ENCODE measurements around the gene SLC10A7.

SLC10A7 gene

DNA sequence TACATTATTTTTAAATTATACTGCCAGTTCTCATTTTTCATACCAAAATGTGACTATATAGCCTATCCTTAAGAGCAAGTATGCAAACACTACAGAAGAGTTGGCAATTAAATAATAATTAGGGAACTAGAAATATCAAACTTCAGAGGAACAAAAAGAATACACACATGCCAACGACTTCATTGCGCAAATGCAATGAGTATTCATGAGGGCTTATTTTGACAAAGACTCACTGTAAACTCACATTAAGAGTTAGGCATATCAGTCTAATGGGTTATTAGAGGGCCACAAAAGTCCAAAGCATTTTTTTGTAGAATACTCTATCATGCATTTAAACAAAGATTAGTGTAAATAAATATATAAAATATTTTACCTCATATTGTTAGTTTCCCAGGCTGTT lies 31.6 kb downstream of the SLC10A7 start:
- DNase-seq: no peak

DNA sequence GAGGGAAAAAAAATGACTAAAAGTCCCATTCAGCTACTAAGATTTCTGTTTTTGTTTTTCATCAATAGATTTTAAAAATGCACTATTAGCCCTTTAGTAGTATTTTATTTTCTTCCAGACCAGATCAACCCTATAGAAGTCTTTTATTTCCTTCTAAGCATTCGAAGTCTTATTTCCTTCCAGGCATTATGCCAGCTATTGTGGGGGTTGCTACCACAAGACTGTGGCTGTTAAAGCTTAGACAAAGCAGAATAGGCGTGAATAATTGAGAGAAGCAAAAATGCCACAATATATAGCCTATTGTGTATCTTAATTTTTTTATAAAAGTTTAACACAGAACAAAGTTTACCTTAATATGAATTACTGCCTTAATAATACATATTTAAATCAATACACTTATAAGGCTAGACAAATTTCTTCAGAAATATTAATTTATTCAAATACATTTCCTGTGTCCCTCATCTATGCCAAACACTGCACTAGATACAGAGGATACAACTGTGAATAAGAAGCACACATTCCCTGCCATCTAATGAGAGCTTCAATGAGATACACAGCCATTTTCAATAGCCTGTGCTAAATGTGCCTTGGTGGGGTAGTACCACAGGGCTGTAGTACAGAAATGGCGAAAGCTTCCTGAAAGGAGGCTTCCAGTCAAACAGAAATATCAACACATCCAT lies 33.1 kb downstream of the SLC10A7 start:
- DNase-seq: peak; percentile 11

DNA sequence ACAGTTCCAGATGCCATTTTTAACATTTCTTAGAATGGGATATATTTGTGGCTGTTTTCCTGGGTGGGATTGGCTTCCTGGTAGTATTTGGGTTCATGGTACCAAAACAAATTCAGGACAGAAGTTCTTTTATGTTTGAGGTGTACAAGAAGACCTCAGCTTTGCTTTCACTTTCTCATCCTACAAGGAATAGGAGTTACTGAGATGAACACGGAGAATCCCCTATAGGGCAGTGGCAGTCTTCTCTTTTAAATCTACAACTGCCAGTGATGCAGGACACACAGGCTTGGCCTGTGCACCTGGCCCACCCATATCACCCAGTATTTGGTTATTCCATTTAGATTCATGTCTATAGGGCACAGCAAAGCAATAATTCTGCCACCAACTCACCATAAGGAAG lies 35.2 kb downstream of the SLC10A7 start:
- no peak for DNase-seq

DNA sequence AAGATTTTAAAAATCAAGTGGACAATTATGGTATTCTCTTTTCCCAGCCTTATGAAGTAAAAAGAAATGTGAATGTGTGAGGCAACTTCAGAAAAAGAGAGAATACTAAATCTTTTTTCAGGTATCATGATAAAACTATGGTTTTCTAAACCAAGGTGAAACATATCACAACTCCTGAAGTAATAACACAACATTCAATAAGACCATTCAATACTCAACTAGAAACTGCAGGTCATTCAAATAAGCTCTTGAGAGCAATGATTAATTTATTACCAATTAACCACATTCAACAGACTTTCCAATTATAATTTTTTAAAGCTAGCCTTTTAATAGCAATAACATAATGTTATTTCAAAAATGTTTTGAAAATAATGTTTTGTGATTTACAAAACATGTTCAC lies 35.8 kb downstream of the SLC10A7 start:
- no peak for DNase-seq

DNA sequence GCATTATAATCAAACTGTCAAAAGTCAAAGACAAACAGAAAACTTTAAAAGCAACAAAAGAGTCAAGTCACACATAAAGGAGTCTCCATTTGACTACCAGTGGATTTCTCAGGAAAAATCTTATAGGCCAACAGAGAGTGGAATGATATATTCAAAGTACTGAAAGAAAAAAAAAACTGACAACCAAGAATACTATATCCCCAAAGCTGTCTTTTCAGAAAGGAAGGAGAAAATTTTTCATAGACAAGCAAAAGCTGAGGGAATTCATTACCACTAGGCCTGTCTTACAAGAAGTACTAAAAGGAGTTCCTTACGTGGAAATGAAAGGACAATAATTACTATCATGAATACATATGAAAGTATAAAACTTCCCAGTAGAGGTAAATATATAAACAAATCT lies 39.0 kb downstream of the SLC10A7 start:
- no peak for DNase-seq

DNA sequence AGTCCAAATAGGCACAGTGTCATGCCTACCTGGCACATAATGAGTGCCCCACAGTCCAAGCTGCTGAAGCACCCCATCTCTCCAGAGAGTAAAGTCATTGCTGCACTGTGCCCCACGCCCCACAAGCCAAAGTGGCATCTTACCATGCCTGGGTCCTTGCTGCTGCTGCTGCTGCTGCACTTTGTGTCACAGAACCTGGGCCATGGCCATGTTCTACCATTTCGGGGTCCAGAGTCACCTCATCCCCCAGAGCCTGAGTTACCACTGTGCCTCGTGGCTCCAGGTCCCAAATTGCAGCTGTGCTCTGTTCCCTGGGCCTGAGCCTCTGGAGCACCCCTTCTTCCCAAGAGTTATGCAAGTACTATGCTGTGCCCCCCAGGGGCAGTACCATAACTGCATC lies 40.5 kb downstream of the SLC10A7 start:
- DNase-seq: no peak

DNA sequence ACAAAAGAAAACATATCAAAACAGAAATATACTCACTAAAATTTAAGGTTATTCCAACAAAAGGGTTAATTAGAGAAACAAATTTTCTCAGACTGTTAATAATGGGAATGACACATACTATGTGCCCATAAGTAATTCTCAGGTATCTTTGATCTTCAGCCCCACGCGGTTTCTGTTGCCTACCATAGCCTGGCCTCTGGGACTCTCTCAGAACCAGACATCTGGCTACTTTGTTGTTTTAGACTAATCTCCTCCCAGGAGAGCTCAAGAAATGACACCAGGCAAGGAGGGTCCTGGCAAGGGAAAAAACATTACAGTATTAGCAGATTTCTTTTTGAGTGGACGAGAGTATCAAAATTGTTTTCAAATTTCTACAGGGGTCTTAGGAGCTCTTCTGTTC lies 43.7 kb downstream of the SLC10A7 start:
- no peak for DNase-seq

DNA sequence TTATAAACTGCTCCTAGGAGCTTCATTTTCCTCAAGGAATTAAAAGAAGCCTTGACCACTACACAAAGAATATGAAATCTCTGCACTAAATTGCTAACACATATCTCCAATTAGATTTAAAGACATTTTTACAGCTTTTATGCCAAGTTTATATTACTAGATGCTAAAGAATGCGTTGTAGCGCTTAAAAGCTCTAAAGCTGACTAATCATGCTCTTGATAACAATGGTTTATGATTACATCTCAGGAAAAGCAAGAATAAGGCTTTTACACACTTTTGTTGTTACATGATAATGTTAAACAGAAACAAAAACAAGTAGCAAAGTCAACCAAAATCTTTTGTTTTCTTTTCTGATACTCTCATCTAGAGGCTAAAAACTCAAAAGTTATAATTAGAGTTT lies 44.7 kb downstream of the SLC10A7 start:
- DNase-seq: no peak

DNA sequence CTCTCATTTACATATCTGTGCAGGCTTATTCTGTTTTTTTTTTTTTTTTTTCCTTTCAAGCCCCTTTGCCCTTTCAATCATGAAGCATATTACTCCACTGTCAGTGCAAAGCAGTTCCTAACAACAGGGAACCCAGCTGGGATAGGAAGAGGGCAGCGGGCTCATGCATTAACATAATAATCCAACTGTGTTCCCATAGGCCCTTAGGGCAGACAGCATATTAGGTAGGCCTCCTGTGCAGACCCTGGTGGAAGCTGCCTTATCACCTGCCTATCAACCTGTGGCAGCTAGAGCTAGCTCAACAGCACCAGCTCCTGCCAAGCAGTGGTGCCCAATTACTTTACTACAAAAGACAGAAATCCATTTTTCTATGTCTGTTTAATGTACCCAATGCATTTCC lies 49.3 kb downstream of the SLC10A7 start:
- DNase-seq: no peak

DNA sequence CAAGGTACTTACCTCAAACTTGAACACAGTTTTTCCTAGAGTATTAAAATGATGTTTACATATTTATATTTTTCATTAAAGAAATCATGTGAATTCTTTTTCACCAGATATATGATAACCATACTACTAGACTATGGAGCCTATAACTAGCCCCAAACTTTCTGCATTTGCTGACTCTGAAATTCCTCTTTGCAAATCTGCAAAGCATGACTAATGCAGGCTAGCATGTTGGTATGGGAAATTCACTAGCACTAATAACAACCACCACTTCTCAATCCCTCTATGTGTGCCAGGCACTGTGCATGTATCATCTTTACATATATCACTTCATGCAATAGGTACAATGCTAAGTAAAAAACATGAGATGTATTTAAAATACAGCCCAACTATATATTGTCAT lies 51.1 kb downstream of the SLC10A7 start:
- DNase-seq: no peak

DNA sequence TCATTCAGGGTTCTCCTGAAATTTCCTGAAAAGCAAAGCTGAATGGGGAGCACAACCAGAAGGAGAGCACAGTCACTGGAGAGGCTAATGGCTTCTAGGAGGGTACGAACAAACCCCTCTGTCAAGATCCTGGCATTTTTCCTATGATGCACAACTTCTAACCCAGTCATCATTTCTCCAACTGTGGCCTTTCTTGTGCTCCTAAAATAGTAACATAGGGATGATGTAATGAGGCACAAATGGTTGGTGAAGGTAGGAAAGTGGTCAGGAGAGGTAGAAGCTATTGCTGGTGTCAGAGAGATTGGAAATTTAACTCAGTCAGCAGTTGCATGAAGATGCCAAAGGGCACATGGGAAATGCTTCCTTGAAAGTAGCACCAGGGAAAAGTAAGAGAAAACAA lies 52.7 kb downstream of the SLC10A7 start:
- DNase-seq: no peak

DNA sequence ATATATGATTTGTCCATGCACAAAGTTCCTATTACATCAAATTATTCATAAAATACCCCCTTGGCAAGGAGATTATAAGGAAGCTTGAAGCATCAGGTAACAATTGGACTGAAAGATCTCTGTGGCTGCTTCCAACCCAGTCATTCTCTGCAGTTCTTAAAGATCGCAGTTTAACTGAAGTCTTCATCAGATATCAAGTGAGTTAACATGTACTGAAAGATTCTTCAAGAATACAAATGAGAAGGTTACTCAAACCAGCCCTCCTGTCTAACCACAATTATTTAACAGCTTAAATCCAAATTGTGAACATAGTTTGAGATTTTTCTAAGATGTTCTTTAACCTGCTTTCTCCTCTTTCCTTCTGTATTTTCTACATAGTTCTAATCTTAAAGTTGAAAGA lies 56.1 kb downstream of the SLC10A7 start:
- no peak for DNase-seq

DNA sequence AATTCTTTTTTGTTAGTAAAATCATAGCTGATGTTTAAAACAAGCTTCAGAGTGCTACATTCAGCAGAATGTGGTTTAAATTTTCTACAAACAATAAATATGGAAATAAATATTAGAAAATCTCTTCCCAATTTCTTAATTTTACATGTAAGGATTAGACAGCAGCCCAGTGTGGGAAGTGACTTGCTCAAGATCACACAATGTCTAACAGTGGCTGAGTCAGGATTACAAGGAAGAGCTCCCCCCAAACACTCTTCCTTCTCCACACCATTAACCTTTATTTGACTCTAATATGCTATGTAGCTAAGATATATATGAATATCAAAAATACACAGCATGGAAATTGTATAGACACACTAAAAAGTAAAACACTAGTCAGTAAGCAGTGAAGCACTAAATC lies 59.5 kb downstream of the SLC10A7 start:
- DNase-seq: no peak

DNA sequence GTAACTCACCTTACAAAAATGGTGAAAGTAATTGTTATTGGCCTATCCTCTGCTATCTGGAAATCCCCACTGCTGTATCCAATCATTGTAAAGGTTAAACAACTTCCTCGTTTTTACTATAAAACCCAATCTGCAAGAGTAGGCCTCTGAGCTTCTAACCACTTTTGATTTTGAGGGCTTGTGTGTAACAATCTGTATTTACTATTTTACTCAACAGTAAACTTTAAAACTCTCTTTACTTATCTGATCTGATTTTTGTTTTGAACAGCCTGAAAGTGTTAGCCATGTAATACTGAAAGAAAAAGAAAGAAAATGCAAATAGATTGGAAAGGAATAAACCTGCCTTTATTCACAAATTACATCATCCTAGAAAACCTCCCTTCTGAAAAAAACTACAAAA lies 63.1 kb downstream of the SLC10A7 start:
- DNase-seq: peak; percentile 6

DNA sequence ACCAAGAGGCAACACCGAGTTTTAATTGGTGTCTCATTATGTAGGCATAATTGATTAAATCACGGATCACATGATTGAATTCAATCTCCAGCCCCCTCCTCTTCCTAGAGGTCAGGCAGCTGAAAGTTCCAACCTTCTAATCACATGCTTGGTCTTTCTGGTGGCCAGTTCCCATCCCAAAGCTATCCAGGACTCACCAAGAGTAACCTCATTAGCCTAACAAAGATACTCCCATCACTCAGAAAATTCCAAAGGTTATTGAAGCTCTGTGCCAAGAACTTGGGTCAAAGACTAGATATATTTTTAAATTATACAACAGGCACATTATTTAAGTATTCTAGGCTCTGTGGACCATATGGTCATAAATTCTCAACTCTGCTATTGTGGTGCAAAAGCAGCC lies 65.1 kb downstream of the SLC10A7 start:
- DNase-seq: no peak

DNA sequence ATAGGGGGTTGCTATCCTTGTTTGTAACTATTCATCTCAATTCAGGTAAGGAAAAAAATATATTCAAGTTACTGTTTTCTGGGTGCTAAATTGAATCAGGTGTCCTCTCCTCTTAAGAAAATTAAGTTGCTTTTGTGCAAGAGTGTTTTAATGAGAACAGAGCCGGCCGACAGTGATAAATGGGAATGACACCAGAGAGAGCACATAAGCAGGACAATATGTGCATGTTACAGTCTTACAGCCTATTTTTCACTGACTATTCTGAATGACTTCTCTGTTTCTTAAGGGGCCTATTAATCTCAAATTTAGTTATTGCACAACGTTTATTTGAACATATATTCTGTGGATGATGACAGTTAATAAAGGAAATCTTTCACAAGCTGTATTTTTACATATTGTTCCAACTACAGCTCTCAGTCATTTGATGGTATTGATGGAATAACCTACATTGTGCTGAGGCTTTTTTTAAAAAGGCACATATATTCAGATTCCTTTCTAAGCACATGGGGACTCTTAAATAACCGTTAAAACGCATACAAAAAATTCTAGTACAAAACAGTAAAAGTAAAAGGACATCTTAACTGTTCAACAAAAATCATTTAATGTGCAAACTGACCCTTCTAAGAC lies 68.4 kb downstream of the SLC10A7 start:
- DNase-seq: no peak

DNA sequence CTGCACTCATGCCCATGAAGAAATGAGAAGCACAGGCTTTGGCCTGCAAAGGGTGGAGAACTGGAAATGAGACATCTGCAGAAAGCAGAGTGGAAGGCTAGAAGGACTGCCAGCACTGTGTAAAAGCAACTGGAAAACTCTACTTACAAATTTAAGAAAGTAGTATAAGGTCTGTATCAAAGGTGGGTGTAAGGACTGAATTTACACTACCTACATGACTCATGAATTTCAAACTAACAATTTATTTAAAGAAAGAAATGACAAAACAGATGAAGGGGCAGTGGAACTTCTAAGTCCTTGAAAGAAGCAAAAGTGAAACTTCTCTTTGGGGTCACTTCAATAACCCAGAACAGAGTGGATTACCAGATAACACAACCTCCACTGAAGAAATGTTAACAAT lies 71.2 kb downstream of the SLC10A7 start:
- DNase-seq: peak; percentile 6

DNA sequence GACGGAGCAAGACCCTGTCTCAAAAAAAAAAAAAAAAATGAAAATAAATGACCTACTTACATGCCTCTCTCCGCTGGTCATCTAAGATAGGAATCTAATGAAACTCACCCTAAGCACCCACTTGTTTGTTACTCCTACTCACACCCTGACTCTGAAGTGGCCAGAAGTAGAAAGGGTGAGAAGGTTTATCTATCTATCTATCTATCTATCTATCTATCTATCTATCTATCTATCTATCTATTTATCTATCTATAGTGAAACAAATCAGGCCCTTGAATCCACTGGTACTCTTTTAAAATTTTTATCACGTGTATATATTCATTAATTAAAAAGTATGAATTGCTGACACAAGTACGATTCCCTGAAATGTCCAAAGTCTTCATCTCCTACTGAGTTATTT lies 75.2 kb downstream of the SLC10A7 start:
- no peak for DNase-seq

DNA sequence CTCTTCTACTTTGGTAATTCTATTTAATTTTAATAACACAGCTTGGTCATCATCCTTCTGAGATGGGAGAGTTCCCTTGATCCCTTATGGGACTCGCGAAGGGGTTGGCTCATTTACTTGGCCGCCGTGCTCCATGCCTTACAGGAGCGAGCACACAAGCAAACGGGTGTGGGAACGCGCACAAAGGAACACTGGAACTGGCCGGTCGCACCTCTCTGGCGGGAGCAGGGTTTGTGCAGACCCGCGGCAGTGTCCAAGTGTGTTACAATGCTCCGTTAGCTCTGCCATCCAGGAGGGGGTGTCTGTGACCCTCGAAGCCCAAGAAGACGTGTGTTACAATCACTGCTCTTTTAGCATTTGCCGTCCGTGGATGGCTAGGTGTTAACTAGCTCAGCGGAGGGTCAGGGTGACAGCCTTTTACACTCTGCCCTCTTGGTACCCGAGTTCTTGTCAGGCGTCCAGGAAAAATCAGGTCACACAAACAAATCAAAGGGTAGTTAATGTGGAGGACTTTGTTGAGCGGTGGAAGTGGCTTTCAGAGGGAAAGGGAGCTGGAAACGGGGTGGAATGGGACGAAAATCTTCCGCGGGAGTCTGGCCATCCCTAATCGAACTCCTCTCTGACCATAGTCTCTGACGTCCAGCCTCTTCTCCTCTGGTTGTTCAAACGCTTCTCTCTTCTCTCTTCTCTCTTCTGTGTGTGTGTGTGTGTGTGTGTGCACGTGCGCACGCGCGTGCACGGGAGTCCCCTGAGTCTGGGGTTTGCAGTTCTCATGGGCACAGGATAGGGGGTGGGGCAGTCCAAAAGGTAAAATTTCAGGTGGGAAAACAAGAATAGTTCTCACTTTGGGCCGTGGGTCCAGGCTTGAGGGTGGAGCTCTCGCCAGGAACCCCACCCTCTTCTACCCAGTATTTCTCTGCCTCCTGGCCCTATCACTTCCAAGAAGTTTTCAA lies 76.3 kb downstream of the SLC10A7 start:
- no peak for DNase-seq

DNA sequence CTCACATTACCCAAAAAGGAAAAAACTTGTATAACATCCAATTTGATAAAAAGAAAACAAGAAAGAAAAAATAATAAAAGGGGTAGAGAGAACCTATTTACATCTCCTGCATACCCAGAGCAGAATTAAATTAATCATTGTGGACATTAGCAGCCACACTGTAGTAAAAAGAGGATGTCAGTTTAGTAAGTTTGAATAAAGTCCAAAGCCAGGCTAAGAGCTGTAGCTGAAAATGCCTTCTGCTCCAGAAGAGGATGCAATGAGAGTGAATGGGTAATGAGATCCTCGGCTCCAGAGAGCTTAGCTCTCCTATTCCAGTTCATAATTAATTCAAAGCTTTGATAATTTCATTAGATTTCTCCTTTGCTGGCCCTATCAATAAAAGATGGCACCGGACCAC lies 78.2 kb downstream of the SLC10A7 start:
- DNase-seq: no peak

DNA sequence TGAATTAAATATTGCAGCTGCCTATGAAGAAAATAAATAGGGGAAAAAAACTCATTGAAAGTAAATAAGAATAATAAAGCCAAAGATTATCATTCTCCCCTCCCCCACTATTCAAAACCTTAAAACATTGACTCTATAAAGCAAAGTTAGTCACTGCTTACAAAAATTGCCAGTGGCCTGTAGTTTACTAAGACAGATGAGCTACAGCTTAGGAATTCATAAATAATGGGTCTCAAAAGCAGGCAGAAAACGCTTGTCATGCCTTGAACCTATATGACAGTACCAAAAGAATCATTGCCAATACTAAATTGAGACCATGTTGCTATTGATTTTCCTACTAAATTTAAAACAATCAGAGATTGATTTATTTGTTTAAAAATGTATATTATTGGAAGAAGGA lies 78.9 kb downstream of the SLC10A7 start:
- DNase-seq: no peak

DNA sequence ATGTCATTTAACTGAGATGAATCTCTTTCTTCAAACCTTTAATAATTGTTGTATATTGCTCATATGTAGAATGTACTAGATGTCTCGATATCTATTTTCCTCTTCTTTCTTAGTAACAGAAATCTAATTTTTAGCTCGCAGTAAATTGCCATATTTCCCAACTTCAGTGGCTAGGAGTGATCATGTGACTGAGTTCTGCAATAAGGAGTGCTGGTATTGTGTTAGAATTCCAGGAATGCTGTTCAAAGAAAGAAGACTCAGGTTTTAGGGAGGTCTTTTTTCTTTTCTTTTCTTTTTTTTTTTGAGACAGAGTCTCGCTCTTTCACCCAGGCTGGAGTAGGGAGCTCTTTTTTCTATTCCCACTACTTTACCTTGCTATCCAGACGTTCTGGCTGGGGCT lies 81.7 kb downstream of the SLC10A7 start:
- DNase-seq: peak; percentile 13

DNA sequence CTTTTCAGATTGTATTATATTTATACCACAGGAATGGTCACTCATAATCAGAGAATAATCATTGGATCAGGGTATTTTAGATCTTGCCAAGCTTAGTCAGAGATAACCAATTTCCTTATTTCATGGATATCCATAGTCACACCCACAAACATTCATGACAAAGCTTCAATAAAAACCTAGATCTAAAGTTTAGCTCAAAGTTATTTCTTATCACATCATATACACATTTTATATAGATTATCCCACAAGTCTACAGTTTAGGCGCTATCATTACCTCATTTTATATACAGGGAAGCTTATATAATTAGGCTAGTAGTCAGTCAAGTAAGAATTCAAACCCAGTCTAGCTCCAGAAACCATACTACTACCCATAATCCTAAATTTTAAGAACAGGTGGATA lies 82.3 kb downstream of the SLC10A7 start:
- no peak for DNase-seq

DNA sequence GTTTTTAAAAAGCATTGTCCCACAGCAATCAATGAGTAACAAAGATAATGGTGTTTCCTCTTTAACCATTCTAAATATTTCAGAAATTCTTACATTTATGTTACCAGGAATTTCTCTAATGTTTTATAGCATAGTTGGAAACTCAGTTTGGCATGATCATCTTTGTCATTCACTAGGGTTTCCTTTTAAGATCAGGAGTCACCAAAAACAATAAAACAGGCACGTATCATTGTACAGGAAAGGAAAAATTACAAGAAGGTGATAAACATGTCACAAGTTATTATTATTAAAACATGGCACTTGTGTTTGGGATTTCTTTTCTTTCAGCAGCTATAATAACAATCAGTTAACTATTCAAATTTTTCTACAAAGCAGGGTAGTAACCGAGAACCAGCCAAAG lies 84.0 kb downstream of the SLC10A7 start:
- no peak for DNase-seq

Data from MV-4-11 (cell line).